Measurements from ENCODE around the gene GALNT17.

Gene GALNT17

DNA sequence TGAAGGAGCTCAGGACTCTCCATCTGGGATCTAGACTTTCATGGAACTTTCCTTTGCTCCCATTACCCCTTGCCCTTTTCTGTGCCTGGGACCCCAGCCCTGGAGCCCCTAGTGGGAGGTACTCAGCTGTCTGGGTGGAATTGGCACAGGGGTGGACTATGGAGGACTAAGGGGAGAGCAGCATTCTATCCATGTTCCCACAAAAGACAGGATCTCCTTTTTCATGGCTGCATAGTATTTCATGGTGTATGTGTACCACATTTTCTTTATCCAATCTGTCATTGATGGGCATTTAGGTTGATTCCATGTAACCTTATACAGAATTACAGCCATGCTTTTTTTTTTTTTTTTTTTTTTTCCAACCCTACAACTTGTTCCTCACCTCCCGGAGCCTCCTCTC is 89.1 kb downstream of the GALNT17 start:
- Histone ChIP-seq H3K27ac (ENCODE audit: low read length) (no peak overlapping the region), H3K36me3 (ENCODE audit: insufficient read depth, low read length) (no peaks in the 10 kb centered on the region), H3K4me1 (ENCODE audit: insufficient read depth, low read length) (no peaks in the 10 kb centered on the region), H3K4me2 (ENCODE audit: insufficient read depth, low read length) (no peak overlapping the region), H3K4me3 (ENCODE audit: low read depth in 1 of 2, low read length in 2 of 2) (no peak overlapping the region), H3K9ac (ENCODE audit: low read depth, low read length) (no peak overlapping the region), H3K27me3 (ENCODE audit: insufficient read depth, low read length, poor library complexity) (no peaks in the 10 kb centered on the region), H2AFZ (ENCODE audit: low read depth, low read length) (no peak overlapping the region), H4K20me1 (ENCODE audit: insufficient read depth, low read length) (no peaks in the 10 kb centered on the region), H3K9me3 (ENCODE audit: insufficient read depth, low read length, severe bottlenecking) (no peaks in the 10 kb centered on the region), H3K79me2 (ENCODE audit: insufficient read depth, low read length) (no peaks in the 10 kb centered on the region)
- TF ChIP-seq, protein P1, sequence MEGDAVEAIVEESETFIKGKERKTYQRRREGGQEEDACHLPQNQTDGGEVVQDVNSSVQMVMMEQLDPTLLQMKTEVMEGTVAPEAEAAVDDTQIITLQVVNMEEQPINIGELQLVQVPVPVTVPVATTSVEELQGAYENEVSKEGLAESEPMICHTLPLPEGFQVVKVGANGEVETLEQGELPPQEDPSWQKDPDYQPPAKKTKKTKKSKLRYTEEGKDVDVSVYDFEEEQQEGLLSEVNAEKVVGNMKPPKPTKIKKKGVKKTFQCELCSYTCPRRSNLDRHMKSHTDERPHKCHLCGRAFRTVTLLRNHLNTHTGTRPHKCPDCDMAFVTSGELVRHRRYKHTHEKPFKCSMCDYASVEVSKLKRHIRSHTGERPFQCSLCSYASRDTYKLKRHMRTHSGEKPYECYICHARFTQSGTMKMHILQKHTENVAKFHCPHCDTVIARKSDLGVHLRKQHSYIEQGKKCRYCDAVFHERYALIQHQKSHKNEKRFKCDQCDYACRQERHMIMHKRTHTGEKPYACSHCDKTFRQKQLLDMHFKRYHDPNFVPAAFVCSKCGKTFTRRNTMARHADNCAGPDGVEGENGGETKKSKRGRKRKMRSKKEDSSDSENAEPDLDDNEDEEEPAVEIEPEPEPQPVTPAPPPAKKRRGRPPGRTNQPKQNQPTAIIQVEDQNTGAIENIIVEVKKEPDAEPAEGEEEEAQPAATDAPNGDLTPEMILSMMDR (IDR thresholded peaks at IDR 0.05; ENCODE audit: borderline replicate concordance, extremely low read depth, low read length, poor library complexity, severe bottlenecking) = no peak
- no peak for TF ChIP-seq EZH2 (IDR thresholded peaks at IDR 0.05; ENCODE audit: borderline replicate concordance, low read depth, low read length, severe bottlenecking)
- no peak for ATAC-seq (ENCODE audit: insufficient read depth, low read depth)
- no peak for DNase-seq

DNA sequence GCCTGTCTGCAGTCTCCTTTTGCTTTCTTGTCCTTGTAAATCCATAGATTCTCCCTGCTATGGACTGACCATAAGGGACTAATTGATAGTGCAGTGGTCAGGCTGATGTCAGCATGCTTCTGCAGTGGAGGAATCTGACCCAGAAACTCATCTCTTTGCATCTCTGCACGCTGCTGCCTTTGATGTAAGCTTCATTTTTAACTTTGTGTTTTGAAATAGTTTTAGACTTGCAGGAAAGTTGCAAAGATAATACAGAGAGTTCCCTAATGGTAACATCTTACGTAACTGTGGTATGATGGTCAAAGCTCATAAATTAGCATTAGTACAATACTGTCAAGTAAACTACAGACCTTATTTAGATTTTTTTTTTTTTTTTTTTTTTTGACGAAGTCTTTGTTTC is 89.6 kb downstream of the GALNT17 start:
- Histone ChIP-seq H3K36me3 (ENCODE audit: insufficient read depth, low read length) (no peaks in the 10 kb centered on the region), H2AFZ (ENCODE audit: low read depth, low read length) (no peak overlapping the region), H3K9ac (ENCODE audit: low read depth, low read length) (no peak overlapping the region), H3K27ac (ENCODE audit: low read length) (no peak overlapping the region), H4K20me1 (ENCODE audit: insufficient read depth, low read length) (no peaks in the 10 kb centered on the region), H3K9me3 (ENCODE audit: insufficient read depth, low read length, severe bottlenecking) (no peaks in the 10 kb centered on the region), H3K79me2 (ENCODE audit: insufficient read depth, low read length) (no peaks in the 10 kb centered on the region), H3K4me1 (ENCODE audit: insufficient read depth, low read length) (no peaks in the 10 kb centered on the region), H3K4me3 (ENCODE audit: low read depth in 1 of 2, low read length in 2 of 2) (no peak overlapping the region), H3K4me2 (ENCODE audit: insufficient read depth, low read length) (no peak overlapping the region), H3K27me3 (ENCODE audit: insufficient read depth, low read length, poor library complexity) (no peaks in the 10 kb centered on the region)
- ATAC-seq (ENCODE audit: insufficient read depth, low read depth) (no peak), DNase-seq (no peak)
- TF ChIP-seq EZH2 (IDR thresholded peaks at IDR 0.05; ENCODE audit: borderline replicate concordance, low read depth, low read length, severe bottlenecking) = no peak
- TF ChIP-seq, protein P1 (IDR thresholded peaks at IDR 0.05; ENCODE audit: borderline replicate concordance, extremely low read depth, low read length, poor library complexity, severe bottlenecking) = no peak

DNA sequence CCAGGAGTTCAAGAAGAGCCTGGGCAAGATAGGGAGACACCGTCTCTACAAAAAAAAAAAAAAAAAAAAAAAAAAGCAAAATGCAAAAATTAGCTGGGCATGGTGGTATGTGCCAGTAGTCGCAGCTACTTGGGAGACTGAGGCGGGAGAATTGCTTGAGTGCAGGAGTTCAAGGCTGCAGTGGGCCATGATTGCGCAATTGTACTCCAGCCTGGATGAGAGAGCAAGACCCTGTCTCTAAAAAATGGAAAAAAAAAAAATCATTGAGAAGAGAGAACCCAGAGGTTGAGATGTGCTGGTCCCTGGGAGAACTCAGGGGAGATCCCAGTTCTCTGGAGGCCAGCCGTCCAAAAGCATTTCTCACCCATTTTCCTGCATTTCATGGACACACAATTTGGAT is 95.2 kb downstream of the GALNT17 start:
- H3K27me3 ChIP-seq (ENCODE audit: insufficient read depth, low read length, poor library complexity) = no peaks in the 10 kb centered on the region

DNA sequence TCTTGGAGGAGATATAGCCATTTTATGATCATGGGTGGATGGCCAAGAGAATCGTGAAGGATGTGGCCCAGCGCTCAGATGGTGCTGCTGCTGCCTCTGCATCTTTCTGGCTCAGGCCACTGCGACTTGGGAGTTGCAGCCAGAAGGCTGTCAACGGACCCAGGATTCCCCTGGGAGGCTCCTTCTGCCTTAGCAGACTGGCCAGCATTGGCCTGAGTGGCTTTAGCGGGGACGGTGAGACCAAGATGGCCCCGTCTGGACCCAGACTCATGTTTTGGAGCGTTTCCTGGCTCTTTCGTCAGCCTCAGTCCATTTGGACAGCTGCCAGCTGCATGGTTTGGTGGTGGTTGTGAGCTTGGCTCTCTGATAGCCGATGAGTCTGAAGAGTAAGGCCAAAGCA is 97.2 kb downstream of the GALNT17 start:
- Histone ChIP-seq H3K36me3 (ENCODE audit: insufficient read depth, low read length) (no peaks in the 10 kb centered on the region), H2AFZ (ENCODE audit: low read depth, low read length) (no peak overlapping the region), H3K4me2 (ENCODE audit: insufficient read depth, low read length) (no peak overlapping the region), H3K4me3 (ENCODE audit: low read depth in 1 of 2, low read length in 2 of 2) (no peak overlapping the region), H3K9me3 (ENCODE audit: insufficient read depth, low read length, severe bottlenecking) (peaks cover 8% of the 10 kb centered on the region), H3K27me3 (ENCODE audit: insufficient read depth, low read length, poor library complexity) (no peaks in the 10 kb centered on the region), H3K79me2 (ENCODE audit: insufficient read depth, low read length) (no peaks in the 10 kb centered on the region), H3K27ac (ENCODE audit: low read length) (no peak overlapping the region), H4K20me1 (ENCODE audit: insufficient read depth, low read length) (no peaks in the 10 kb centered on the region), H3K9ac (ENCODE audit: low read depth, low read length) (no peak overlapping the region), H3K4me1 (ENCODE audit: insufficient read depth, low read length) (no peaks in the 10 kb centered on the region)
- no peak for DNase-seq
- TF ChIP-seq, protein P1 (IDR thresholded peaks at IDR 0.05; ENCODE audit: borderline replicate concordance, extremely low read depth, low read length, poor library complexity, severe bottlenecking) = no peak
- no peak for TF ChIP-seq EZH2 (IDR thresholded peaks at IDR 0.05; ENCODE audit: borderline replicate concordance, low read depth, low read length, severe bottlenecking)
- no peak for ATAC-seq (ENCODE audit: insufficient read depth, low read depth)

More for the DNA sequence above, 95.2 kb downstream of the GALNT17 start:
- DNase-seq (no peak), ATAC-seq (ENCODE audit: insufficient read depth, low read depth) (no peak)
- H3K4me1 ChIP-seq (ENCODE audit: insufficient read depth, low read length) = no peaks in the 10 kb centered on the region
- no peaks in the 10 kb centered on the region for H3K79me2 ChIP-seq (ENCODE audit: insufficient read depth, low read length)
- H3K4me2 ChIP-seq (ENCODE audit: insufficient read depth, low read length) = no peak overlapping the region
- no peak overlapping the region for H3K27ac ChIP-seq (ENCODE audit: low read length)
- TF ChIP-seq EZH2 (IDR thresholded peaks at IDR 0.05; ENCODE audit: borderline replicate concordance, low read depth, low read length, severe bottlenecking) = no peak
- H3K36me3 ChIP-seq (ENCODE audit: insufficient read depth, low read length) = no peaks in the 10 kb centered on the region
- H3K9ac ChIP-seq (ENCODE audit: low read depth, low read length) = no peak overlapping the region
- no peaks in the 10 kb centered on the region for H4K20me1 ChIP-seq (ENCODE audit: insufficient read depth, low read length)
- no peak overlapping the region for H3K4me3 ChIP-seq (ENCODE audit: low read depth in 1 of 2, low read length in 2 of 2)
- H3K9me3 ChIP-seq (ENCODE audit: insufficient read depth, low read length, severe bottlenecking) = peaks cover 8% of the 10 kb centered on the region
- no peak overlapping the region for H2AFZ ChIP-seq (ENCODE audit: low read depth, low read length)

Data from DND-41 (cell line).